ENCODE measurements around the gene SDK2.

- TF ChIP-seq EZH2 (IDR thresholded peaks at IDR 0.05; ENCODE audit: low read depth, low read length, severe bottlenecking) = no peak
- TF ChIP-seq SIN3A (conservative IDR thresholded peaks at IDR 0.05 in 1 of 2, IDR thresholded peaks at IDR 0.05 in 1 of 2; ENCODE audit: low read depth in 1 of 2, low read length in 2 of 2) = no peak
- no peak for TF ChIP-seq CTCF (IDR thresholded peaks at IDR 0.05; ENCODE audit: control extremely low read depth in 1 of 3, insufficient read depth in 1 of 3, low read depth in 1 of 3, low read length in 3 of 3)
These were observed 231.3 kb downstream of the SDK2 start for GRCh38 chr17:73412914-73413313.
